Glomerular endothelial cell (primary cell): ENCODE results near the gene OR2D2. TPM values are rescaled to one million over a fixed set of nuclear protein-coding genes. Genes with fewer than 3 reads are reported as not detected.
A peak's percentile ranks its signal among the peaks of the same experiment; 100 is the strongest.
"Not testable (repeated sequence)": the region's sequence is repeated elsewhere in the genome, so short reads cannot be mapped to it uniquely, and the experiment has no call there.

Experiments
- DNase-seq: peaks from one replicate; pipeline ENCODE4 v3.0.0-alpha.2; 2011; ENCODE audit warnings: low read depth, low spot score; ENCODE audit errors: extremely low read depth
- total RNA-seq: library from RNA; depleted of rRNA; stranded (reverse); fragments of >200 nt; gene quantifications from 2 replicates; pipeline ENCODE4 v1.2.3, GENCODE V29; 2015

OR2D2 gene, protein sequence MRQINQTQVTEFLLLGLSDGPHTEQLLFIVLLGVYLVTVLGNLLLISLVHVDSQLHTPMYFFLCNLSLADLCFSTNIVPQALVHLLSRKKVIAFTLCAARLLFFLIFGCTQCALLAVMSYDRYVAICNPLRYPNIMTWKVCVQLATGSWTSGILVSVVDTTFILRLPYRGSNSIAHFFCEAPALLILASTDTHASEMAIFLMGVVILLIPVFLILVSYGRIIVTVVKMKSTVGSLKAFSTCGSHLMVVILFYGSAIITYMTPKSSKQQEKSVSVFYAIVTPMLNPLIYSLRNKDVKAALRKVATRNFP
- total RNA-seq: 0.35 TPM in 1 of 2 replicates, not detected in the other

- DNase-seq: no peak
These were observed at the start of gene OR2D2 for GRCh38 chr11:6892400-6892799. OR2D2 (minus strand) TSS chr11:6892500; CDS start chr11:6892500, 0 bp downstream.

- no peak for DNase-seq
These were observed 49.7 kb upstream of the OR2D2 start for GRCh38 chr11:6941970-6942369.

DNA sequence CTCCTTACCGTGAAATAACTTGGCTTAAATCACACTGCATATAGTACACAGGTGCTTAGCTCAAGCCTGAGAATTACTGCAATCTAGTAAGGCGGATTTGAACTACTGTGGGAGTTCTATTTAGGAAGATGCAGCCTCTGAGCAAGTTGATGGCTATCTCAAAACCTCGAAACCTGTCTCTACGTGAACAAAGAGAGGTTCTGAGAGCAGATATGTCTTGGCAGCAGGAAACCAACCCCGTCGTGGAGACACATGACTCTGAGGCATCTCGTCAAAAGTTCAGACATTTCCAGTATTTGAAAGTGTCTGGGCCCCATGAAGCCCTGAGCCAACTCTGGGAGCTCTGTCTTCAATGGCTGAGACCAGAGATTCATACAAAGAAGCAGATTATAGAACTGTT is 39.8 kb upstream of the OR2D2 start:
- DNase-seq: no peak

- no peak for DNase-seq
These were observed 38.9 kb upstream of the OR2D2 start for GRCh38 chr11:6931146-6931713.

- DNase-seq: no peak
These were observed 36.6 kb upstream of the OR2D2 start for GRCh38 chr11:6928916-6929315.

DNA sequence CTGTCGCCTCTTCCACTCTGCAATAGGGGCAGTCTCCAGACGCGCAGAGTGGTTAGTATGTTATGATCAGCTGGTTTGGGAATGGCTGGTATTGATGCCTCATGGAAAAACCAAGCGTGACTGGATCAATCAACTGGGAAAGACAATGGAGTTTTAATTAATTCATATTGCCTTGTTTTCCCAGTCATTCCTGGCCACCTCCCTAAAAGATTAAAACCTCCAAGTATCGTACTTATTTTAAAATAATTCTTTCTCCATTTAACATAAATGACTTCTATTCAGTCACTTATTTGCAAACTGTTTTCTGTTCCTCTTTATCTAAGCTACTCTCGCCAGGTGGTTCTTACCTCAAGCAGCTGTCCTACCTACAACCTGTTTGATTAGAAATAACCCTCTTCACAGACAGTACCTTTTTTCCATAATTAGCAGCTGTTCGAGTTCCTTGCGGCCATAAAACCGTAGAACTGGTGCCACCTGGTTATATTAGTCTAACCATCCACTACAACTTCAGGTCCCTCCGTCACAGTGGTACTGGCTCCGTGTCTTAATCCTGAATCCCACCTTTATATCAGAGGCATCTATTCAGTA is 34.8 kb upstream of the OR2D2 start:
- no peak for DNase-seq

- DNase-seq: peak; percentile 50
These were observed 34.1 kb upstream of the OR2D2 start, which contains the start of gene ZNF215 for GRCh38 chr11:6926208-6927029. ZNF215 (plus strand) TSS chr11:6926426; CDS start chr11:6932273, 5,847 bp downstream.

GRCh38 chr11:6925636-6926207 is 33.4 kb upstream of the OR2D2 start:
- DNase-seq: no peak

DNA sequence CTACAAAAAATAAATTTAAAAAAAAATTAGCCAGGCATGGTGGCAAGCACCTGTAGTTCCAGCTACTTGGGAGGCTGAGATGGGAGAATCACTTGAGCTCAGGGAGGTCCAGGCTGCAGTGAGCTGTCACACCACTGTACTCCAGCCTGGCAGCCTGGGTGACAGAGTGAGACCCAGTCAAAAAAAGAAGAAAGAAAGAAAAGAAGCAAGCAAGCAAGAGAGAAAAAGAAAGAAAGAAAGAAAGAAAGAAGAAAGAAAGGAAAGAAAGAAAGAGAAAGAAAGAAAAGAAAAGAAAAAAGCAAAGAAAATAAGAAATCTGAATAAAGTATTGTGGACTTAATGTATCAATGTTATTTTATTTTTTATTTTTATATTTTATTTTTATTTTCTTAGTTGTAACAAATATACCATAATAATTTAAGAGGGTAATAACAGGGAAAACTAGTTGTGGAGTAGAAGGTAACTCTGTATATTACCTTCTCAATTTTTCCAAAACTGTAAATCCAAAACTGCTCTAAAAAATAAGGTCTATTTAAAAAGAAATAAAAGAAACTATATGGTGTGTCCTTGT is 32.8 kb upstream of the OR2D2 start:
- no peak for DNase-seq

DNA sequence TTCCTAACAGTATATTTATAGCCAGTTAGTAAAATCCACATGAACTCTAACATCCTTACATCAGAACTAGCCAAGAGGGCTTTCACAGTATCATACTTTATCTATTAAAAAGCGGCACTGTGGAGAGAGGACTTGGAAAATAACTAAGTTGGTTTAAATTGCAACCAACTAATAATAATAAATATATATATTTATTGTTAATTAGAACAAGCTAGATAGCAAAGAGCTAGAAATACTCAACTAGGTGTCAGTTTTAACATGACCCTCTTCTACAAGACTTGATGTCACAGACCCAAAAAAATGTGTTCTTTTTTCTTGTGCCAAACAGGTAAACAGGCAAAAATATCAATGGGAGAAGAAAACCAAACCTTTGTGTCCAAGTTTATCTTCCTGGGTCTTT is 28.4 kb upstream of the OR2D2 start, which contains the start of gene OR2D3:
Gene OR2D3 (plus strand): TSS at position 301 of the 400 bp plus-strand sequence. CDS start 0 bp downstream, at position 301.
- DNase-seq: no peak

GRCh38 chr11:6919698-6920097 is 27.4 kb upstream of the OR2D2 start:
- DNase-seq: no peak

DNA sequence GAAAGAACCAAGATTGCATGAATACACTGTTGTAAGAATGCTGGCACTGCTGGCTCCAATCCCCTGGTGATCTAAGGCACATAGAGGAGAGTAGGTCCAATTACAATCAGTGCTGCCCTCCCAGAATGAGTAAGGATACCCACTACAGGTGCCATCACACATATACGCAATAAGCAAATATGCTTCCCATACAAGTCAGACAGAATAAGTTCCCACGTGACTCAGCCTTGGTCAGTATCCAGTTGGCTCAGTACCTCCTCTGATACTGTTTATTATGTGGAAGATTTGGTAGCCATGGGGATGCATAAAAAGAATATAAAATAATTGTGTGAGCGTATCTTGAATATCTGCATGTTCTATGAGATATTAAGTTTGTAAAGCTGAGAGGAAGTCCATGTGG is 19.6 kb upstream of the OR2D2 start:
- peak; percentile 42 for DNase-seq

- no peak for DNase-seq
These were observed 19.1 kb upstream of the OR2D2 start for GRCh38 chr11:6911378-6911777.

DNA sequence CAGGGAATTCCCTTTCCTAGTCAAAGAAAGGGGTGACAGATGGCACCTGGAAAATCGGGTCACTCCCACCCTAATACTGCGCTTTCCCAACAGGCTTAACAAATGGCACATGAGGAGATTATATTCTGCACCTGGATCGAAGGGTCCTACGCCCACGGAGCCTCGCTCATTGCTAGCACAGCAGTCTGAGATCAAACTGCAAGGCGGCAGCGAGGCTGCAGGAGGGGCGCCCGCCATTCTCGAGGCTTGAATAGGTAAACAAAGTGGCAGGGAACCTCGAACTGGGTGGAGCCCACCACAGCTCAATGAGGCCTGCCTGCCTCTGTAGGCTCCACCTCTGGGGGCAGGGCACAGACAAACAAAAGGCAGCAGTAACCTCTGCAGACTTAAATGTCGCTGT is 12.5 kb upstream of the OR2D2 start:
- DNase-seq: not testable (repeated sequence)

GRCh38 chr11:6900327-6900999 is 8.2 kb upstream of the OR2D2 start:
- no peak for DNase-seq

DNA sequence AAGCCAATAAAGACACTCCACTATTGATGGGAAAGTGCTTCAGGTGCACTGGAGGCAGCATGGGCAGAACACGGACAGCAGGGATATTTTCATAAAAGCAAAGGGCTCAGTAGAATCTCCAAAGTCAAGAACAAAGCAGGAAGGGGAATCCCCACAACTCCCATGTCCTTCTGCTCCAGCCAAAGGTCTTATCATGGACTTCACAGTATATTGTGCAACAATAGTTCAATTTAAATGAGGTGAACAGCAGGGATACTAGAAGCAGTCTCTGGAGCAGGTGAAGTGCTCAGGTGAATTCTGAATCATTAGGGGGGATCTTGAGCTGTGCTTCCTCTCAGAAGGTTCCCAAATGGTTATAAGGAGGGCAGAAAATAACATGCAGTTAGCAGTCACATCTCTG is 6.6 kb upstream of the OR2D2 start:
- no peak for DNase-seq

GRCh38 chr11:6895010-6895409 is 2.7 kb upstream of the OR2D2 start:
- no peak for DNase-seq

GRCh38 chr11:6894097-6894496 is 1.8 kb upstream of the OR2D2 start:
- DNase-seq: no peak

GRCh38 chr11:6889835-6890234 is 2.5 kb downstream of the OR2D2 start:
- DNase-seq: no peak

GRCh38 chr11:6888830-6889229 is 3.5 kb downstream of the OR2D2 start:
- DNase-seq: no peak
